ENCODE data around the gene JUNB. TPM values are rescaled to one million over a fixed set of nuclear protein-coding genes. Genes with fewer than 3 reads are reported as not detected.
A peak's percentile ranks its signal among the peaks of the same experiment; 100 is the strongest.

The JUNB gene
- polyA plus RNA-seq, 1 of the 3 experiments (the other 2 are of a cell fraction): 224 TPM

GRCh38 chr19:12800466-12800770 lies 9.1 kb downstream of the JUNB start:
- no peak for DNase-seq
- Histone ChIP-seq H3K9me3 (no peaks in the 10 kb centered on the region), H3K27ac (ENCODE audit: low read depth in 2 of 2, low read length in 1 of 2) (no peak overlapping the region), H3K36me3 (replicated peaks in 1 of 2; ENCODE audit: control insufficient read depth in 1 of 2, insufficient read depth in 2 of 2, low read length in 1 of 2) (peaks cover 4 to 8% of the 10 kb centered on the region in 2 experiments), H3K79me2 (ENCODE audit: insufficient read depth) (peaks cover 10% of the 10 kb centered on the region), H3K4me3 (ENCODE audit: low read depth in 2 of 2, low read length in 1 of 2) (peak overlapping the region; percentile 74 to 95; a peak in 3 of 4 replicates), H3K9me2 (no peaks in the 10 kb centered on the region), H3K4me1 (ENCODE audit: control insufficient read depth in 1 of 2, insufficient read depth in 2 of 2, low read depth in 1 of 2, low read length in 1 of 2) (peaks cover 9 to 23% of the 10 kb centered on the region in 2 experiments; a peak in 1 of 4 replicates), H3K4me2 (peak overlapping the region; percentile 100), H2AFZ (ENCODE audit: low read depth) (no peak overlapping the region), H3K27me3 (ENCODE audit: insufficient read depth) (no peaks in the 10 kb centered on the region), H3F3A (replicated peaks; ENCODE audit: insufficient read depth) (peaks cover 17% of the 10 kb centered on the region), H4K20me1 (ENCODE audit: insufficient read depth) (no peaks in the 10 kb centered on the region), H3K9ac (no peak overlapping the region)
- TF ChIP-seq GATA2 (CRISPR knock-in tag; IDR thresholded peaks at IDR 0.05) (no peak), NFIC (IDR thresholded peaks at IDR 0.05; ENCODE audit: borderline replicate concordance) (no peak), MEF2A (IDR thresholded peaks at IDR 0.05; ENCODE audit: borderline replicate concordance, low read depth) (no peak), TAF1 (IDR thresholded peaks at IDR 0.05; ENCODE audit: borderline replicate concordance, low read depth, low read length) (no peak), NRF1 (IDR thresholded peaks at IDR 0.05; ENCODE audit: low read depth, low read length) (no peak), POLR2AphosphoS5 (IDR thresholded peaks at IDR 0.05; ENCODE audit: low read depth, low read length) (no peak), FOXM1 (IDR thresholded peaks at IDR 0.05; ENCODE audit: low read depth) (no peak), GABPA (IDR thresholded peaks at IDR 0.05; ENCODE audit: low read depth) (no peak), CTCF (IDR thresholded peaks at IDR 0.05) (no peak)
- TF ChIP-seq, protein P1, sequence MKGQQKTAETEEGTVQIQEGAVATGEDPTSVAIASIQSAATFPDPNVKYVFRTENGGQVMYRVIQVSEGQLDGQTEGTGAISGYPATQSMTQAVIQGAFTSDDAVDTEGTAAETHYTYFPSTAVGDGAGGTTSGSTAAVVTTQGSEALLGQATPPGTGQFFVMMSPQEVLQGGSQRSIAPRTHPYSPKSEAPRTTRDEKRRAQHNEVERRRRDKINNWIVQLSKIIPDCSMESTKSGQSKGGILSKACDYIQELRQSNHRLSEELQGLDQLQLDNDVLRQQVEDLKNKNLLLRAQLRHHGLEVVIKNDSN (IDR thresholded peaks at IDR 0.05; ENCODE audit: borderline replicate concordance, low read depth): no peak
- CTCF ChIA-PET: interaction anchor here (0.6 to 17.1 kb wide), 8 partner anchors 13 to 81 kb away, joined by 3 to 447 read pairs (median 4); partner anchors contain the start of genes DNASE2 and HOOK2
- POLR2A ChIA-PET: interaction anchor here (1.4 to 2.6 kb wide), 2 partner anchors 8 to 22 kb away, joined by 5 to 20 read pairs; partner anchors contain the start of gene JUNB
- 57% methylated on average over 1 of the region's 1 CpG for WGBS (ENCODE audit: low lambda C conversion rate)

DNA sequence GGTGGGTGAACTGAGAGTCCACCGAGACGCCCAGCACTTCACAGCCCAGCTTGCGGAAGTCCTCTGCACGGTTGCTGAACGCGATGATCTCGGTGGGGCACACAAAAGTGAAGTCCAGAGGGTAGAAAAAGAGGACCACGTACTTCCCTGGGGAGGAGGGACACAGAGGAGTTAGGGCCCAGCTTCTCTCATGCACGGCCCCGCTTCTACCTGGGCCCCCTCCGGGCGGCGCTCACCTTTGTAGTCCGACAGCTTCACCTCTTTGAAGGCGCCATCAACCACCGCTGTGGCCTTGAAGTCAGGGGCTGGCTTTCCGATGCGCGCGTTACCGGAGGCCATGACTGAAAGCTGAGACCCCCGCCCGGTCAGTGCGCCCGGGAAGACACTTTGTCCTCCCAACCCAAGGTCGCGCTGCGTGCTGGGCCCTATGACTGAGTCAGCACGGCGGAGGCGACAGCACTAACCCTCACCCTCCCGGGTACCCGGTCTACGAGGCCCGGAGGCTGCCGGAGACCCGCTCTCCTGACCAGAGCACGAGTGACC lies 9.7 kb downstream of the JUNB start:
- CTCF ChIA-PET: interaction anchor here (0.8 to 17.1 kb wide), 8 partner anchors 9 to 49 kb away, joined by 3 to 447 read pairs (median 7); partner anchors contain the start of genes HOOK2 and JUNB
- POLR2A ChIA-PET: interaction anchor here (1.4 to 2.6 kb wide), 2 partner anchors 9 to 23 kb away, joined by 5 to 20 read pairs; partner anchors contain the start of gene JUNB
- H3K27ac ChIP-seq (ENCODE audit: low read depth in 2 of 2, low read length in 1 of 2): peak overlapping the region in 1 of 2 experiments; percentile 74; a peak in 2 of 4 replicates
- TF ChIP-seq RAD21 (IDR thresholded peaks at IDR 0.05; ENCODE audit: low read length) (no peak), TEAD4 (IDR thresholded peaks at IDR 0.05; ENCODE audit: borderline replicate concordance, insufficient read depth) (no peak), POLR2AphosphoS5 (IDR thresholded peaks at IDR 0.05; ENCODE audit: low read depth, low read length) (no peak), REST (IDR thresholded peaks at IDR 0.05; ENCODE audit: low read depth, low read length) (no peak), JUND (IDR thresholded peaks at IDR 0.05) (no peak), YY1 (IDR thresholded peaks at IDR 0.05; ENCODE audit: low read depth) (no peak; the same call in 1 of the 2 replicates), ZBTB33 (IDR thresholded peaks at IDR 0.05; ENCODE audit: borderline replicate concordance, low read depth) (no peak), EZH2phosphoT487 (IDR thresholded peaks at IDR 0.05; ENCODE audit: borderline replicate concordance, low read depth) (no peak), USF2 (IDR thresholded peaks at IDR 0.05; ENCODE audit: borderline replicate concordance, low read depth, low read length) (no peak)

More for the DNA sequence above, 9.7 kb downstream of the JUNB start:
- peak overlapping the region; percentile 74 to 95 for H3K4me3 ChIP-seq (ENCODE audit: low read depth in 2 of 2, low read length in 1 of 2)
- H3K4me1 ChIP-seq (ENCODE audit: control insufficient read depth in 1 of 2, insufficient read depth in 2 of 2, low read depth in 1 of 2, low read length in 1 of 2): peaks cover 8 to 23% of the 10 kb centered on the region in 2 experiments; a peak in 1 of 4 replicates
- peak; percentile 57 for DNase-seq
- no peaks in the 10 kb centered on the region for H4K20me1 ChIP-seq (ENCODE audit: insufficient read depth)
- WGBS (ENCODE audit: low lambda C conversion rate): 37% methylated on average over 21 of the region's 38 CpGs
- peaks cover 4 to 8% of the 10 kb centered on the region in 2 experiments for H3K36me3 ChIP-seq (replicated peaks in 1 of 2; ENCODE audit: control insufficient read depth in 1 of 2, insufficient read depth in 2 of 2, low read length in 1 of 2)
- no peaks in the 10 kb centered on the region for H3K27me3 ChIP-seq (ENCODE audit: insufficient read depth)
- H3K4me2 ChIP-seq: peak overlapping the region; percentile 100
- peaks cover 17% of the 10 kb centered on the region for H3F3A ChIP-seq (replicated peaks; ENCODE audit: insufficient read depth)
- peaks cover 10% of the 10 kb centered on the region for H3K79me2 ChIP-seq (ENCODE audit: insufficient read depth)
- H3K9me3 ChIP-seq: no peaks in the 10 kb centered on the region
- H3K9ac ChIP-seq: peak overlapping the region; percentile 80
- peak overlapping the region; percentile 98 for H2AFZ ChIP-seq (ENCODE audit: low read depth)
- H3K9me2 ChIP-seq: no peaks in the 10 kb centered on the region

Measured in SK-N-SH (cell line).